WI38 (cell line): ENCODE results near the gene UGT1A10.

Experiments
- H3K4me3 ChIP-seq: 2 replicates; pipeline ENCODE4 v1.5.1; 2011; ENCODE audit warnings: low read depth, mild to moderate bottlenecking, control low read depth, low read length
- CTCF ChIP-seq: IDR thresholded peaks from 2 replicates; pipeline ENCODE4 v1.5.1; 2012; ENCODE audit warnings: low read depth, mild to moderate bottlenecking, control low read depth, low read length

UGT1A10 gene

GRCh38 chr2:233802132-233802815 is 166.0 kb downstream of the UGT1A10 start:
- H3K4me3 ChIP-seq, result no peak overlapping the region
- no peak for TF ChIP-seq CTCF

GRCh38 chr2:233803292-233803911 is 167.2 kb downstream of the UGT1A10 start:
- no peak overlapping the region for H3K4me3 ChIP-seq
- no peak for TF ChIP-seq CTCF

- H3K4me3 ChIP-seq, result no peak overlapping the region
- no peak for TF ChIP-seq CTCF
Measured at GRCh38 chr2:233803994-233804393, 167.7 kb downstream of the UGT1A10 start.

- no peak overlapping the region for H3K4me3 ChIP-seq
- no peak for TF ChIP-seq CTCF
Measured at GRCh38 chr2:233807215-233807865, 171.1 kb downstream of the UGT1A10 start.

GRCh38 chr2:233807966-233808935 is 172.0 kb downstream of the UGT1A10 start:
- TF ChIP-seq CTCF, result no peak
- no peak overlapping the region for H3K4me3 ChIP-seq

GRCh38 chr2:233810385-233810784 is 174.1 kb downstream of the UGT1A10 start:
- no peak for TF ChIP-seq CTCF
- H3K4me3 ChIP-seq, result no peak overlapping the region
